ES-I3 (cell line): ENCODE measurements around the gene TOE1.

Experiments
- H3K36me3 ChIP-seq: 2 replicates; pipeline ENCODE4 v1.6.1; 2013; ENCODE audit warnings: mild to moderate bottlenecking, low read length, control low read depth, moderate library complexity; ENCODE audit not compliant: insufficient read depth
- H3K4me1 ChIP-seq: 2 replicates; pipeline ENCODE4 v1.6.1; 2013; ENCODE audit warnings: mild to moderate bottlenecking, control low read depth, low read length; ENCODE audit not compliant: insufficient read depth
- H3K9ac ChIP-seq: 2 replicates; pipeline ENCODE4 v1.6.1; 2013; ENCODE audit warnings: low read depth, mild to moderate bottlenecking, low read length, moderate library complexity
- H3K9me3 ChIP-seq: 2 replicates; pipeline ENCODE4 v1.6.1; 2013; ENCODE audit warnings: mild to moderate bottlenecking, low read length, moderate library complexity; ENCODE audit not compliant: control insufficient read depth, insufficient read depth

TOE1 gene

GRCh38 chr1:45385302-45385701 lies 45.3 kb downstream of the TOE1 start:
- Histone ChIP-seq H3K9me3 (no peaks in the 10 kb centered on the region), H3K36me3 (no peaks in the 10 kb centered on the region), H3K4me1 (no peaks in the 10 kb centered on the region), H3K9ac (no peak overlapping the region)

GRCh38 chr1:45386219-45386618 lies 46.2 kb downstream of the TOE1 start:
- no peaks in the 10 kb centered on the region for H3K9me3 ChIP-seq
- no peaks in the 10 kb centered on the region for H3K36me3 ChIP-seq
- no peak overlapping the region for H3K9ac ChIP-seq
- no peaks in the 10 kb centered on the region for H3K4me1 ChIP-seq
